PC-9 (cell line): Measurements from ENCODE around the gene RAB11FIP4. TPM values are rescaled to one million over a fixed set of nuclear protein-coding genes. Genes with fewer than 3 reads are reported as not detected.

ENCODE experiments used
- BruUV-seq: library from RNA; stranded (reverse); fragments of 400-500 nt; replicated peaks from 2 replicates; lab custom pipeline; 2021; lab: Mats Ljungman, UMichigan
- CTCF ChIA-PET: fragments of 300-600 bp; sonication (Branson Sonifier 250); formaldehyde crosslinking; loops from one replicate; lab custom pipeline; 2022; ENCODE audit warnings: antibody characterized with exemption; lab: Charles Lee
- POLR2A ChIA-PET: fragments of 300-600 bp; sonication (Branson Sonifier 250); formaldehyde crosslinking; loops from one replicate; lab custom pipeline; 2022; ENCODE audit warnings: antibody characterized with exemption; ENCODE audit not compliant: unreplicated experiment; lab: Charles Lee
- DNase-seq, 2 experiments: peaks; one replicate each; pipeline versions ENCODE4 v3.0.0 to v3.0.0-alpha.2; 2015 to 2022; ENCODE audit warnings: mixed read lengths in 1 of 2
- H2AFZ ChIP-seq: fragments of 200-600 bp; sonication (generic); 2 replicates; pipeline ENCODE4 v1.8.1; 2017; ENCODE audit warnings: antibody characterized with exemption
- H3F3A ChIP-seq: fragments of 200-600 bp; sonication (generic); 2 replicates; pipeline ENCODE4 v1.8.1; 2017; ENCODE audit warnings: antibody characterized with exemption, mild to moderate bottlenecking, low read depth; ENCODE audit not compliant: insufficient read depth
- H3K27ac ChIP-seq: fragments of 200-600 bp; sonication (generic); 2 replicates; pipeline ENCODE4 v1.6.1; 2016; ENCODE audit warnings: mixed run types
- H3K27me3 ChIP-seq: fragments of 200-600 bp; sonication (generic); 2 replicates; pipeline ENCODE4 v1.6.1; 2016; ENCODE audit warnings: low read depth, mixed run types; ENCODE audit not compliant: insufficient read depth
- H3K36me3 ChIP-seq: fragments of 200-600 bp; sonication (generic); 2 replicates; pipeline ENCODE4 v1.6.1; 2016; ENCODE audit warnings: low read depth, mixed run types
- H3K4me1 ChIP-seq: fragments of 200-600 bp; sonication (generic); replicated peaks from 2 replicates; pipeline ENCODE4 v1.6.1; 2016; ENCODE audit warnings: mixed run types; ENCODE audit not compliant: insufficient read depth
- H3K4me2 ChIP-seq: fragments of 200-600 bp; sonication (generic); 2 replicates; pipeline ENCODE4 v1.6.1; 2017; ENCODE audit warnings: mixed run types
- H3K4me3 ChIP-seq: fragments of 200-600 bp; sonication (generic); 2 replicates; pipeline ENCODE4 v1.6.1; 2016; ENCODE audit warnings: mixed run types
- H3K79me2 ChIP-seq: fragments of 200-600 bp; sonication (generic); 2 replicates; pipeline ENCODE4 v1.6.1; 2017; ENCODE audit warnings: low read depth, mixed run types
- H3K9me2 ChIP-seq: fragments of 200-600 bp; sonication (generic); 2 replicates; pipeline ENCODE4 v1.8.1; 2017; ENCODE audit warnings: mild to moderate bottlenecking; ENCODE audit not compliant: insufficient read depth
- H3K9me3 ChIP-seq: fragments of 200-600 bp; sonication (generic); 2 replicates; pipeline ENCODE4 v1.8.1; 2016; ENCODE audit warnings: low read depth; ENCODE audit not compliant: insufficient read depth
- H4K20me1 ChIP-seq: fragments of 200-600 bp; sonication (generic); 2 replicates; pipeline ENCODE4 v1.8.1; 2017; ENCODE audit not compliant: insufficient read depth
- EZH2 ChIP-seq: fragments of 200-600 bp; sonication (generic); IDR thresholded peaks from 2 replicates; pipeline ENCODE4 v1.8.0; 2017; ENCODE audit warnings: antibody characterized with exemption, low read depth
- intact Hi-C: fragments of 100-400 bp; cut with micrococcal nuclease; formaldehyde crosslinking; loops from one replicate; pipeline ENCODE4 v1.10.0; 2022; ENCODE audit not compliant: unreplicated experiment
- total RNA-seq: library from RNA; stranded (reverse); gene quantifications from 2 replicates; pipeline ENCODE4 v1.2.3, GENCODE V29; 2021
- TF ChIP-seq, protein P1 (sequence below): fragments of 200-600 bp; sonication (generic); conservative IDR thresholded peaks from 2 replicates; pipeline ENCODE4 v1.6.1; 2017; ENCODE audit warnings: mixed run types, antibody characterized with exemption, mild to moderate bottlenecking, moderate library complexity

The RAB11FIP4 gene
- total RNA-seq, 1 experiment from 2014 or later = 22.9 TPM

- Histone ChIP-seq H3K9me2 (no peaks in the 10 kb centered on the region), H3K4me1 (no peaks in the 10 kb centered on the region), H3K4me3 (no peak overlapping the region), H3K4me2 (no peak overlapping the region), H3K36me3 (peaks cover 5% of the 10 kb centered on the region), H4K20me1 (no peaks in the 10 kb centered on the region), H2AFZ (no peak overlapping the region), H3K79me2 (no peaks in the 10 kb centered on the region), H3K27ac (no peak overlapping the region), H3F3A (peaks cover 4% of the 10 kb centered on the region; the same call in 1 of the 2 replicates), H3K9me3 (no peaks in the 10 kb centered on the region), H3K27me3 (no peaks in the 10 kb centered on the region)
- TF ChIP-seq, protein P1, sequence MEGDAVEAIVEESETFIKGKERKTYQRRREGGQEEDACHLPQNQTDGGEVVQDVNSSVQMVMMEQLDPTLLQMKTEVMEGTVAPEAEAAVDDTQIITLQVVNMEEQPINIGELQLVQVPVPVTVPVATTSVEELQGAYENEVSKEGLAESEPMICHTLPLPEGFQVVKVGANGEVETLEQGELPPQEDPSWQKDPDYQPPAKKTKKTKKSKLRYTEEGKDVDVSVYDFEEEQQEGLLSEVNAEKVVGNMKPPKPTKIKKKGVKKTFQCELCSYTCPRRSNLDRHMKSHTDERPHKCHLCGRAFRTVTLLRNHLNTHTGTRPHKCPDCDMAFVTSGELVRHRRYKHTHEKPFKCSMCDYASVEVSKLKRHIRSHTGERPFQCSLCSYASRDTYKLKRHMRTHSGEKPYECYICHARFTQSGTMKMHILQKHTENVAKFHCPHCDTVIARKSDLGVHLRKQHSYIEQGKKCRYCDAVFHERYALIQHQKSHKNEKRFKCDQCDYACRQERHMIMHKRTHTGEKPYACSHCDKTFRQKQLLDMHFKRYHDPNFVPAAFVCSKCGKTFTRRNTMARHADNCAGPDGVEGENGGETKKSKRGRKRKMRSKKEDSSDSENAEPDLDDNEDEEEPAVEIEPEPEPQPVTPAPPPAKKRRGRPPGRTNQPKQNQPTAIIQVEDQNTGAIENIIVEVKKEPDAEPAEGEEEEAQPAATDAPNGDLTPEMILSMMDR = no peak
- TF ChIP-seq EZH2 = no peak
- CTCF ChIA-PET = no interaction called here
- BruUV-seq = no TSS peak
- intact Hi-C loops = loop anchor here (5.0 kb wide), 1 partner anchor 467 kb away; the partner anchor contains the start of gene TEFM
- no peak for DNase-seq
- POLR2A ChIA-PET = no interaction called here
Observed at GRCh38 chr17:31374503-31374902, 17.0 kb upstream of the RAB11FIP4 start.

DNA sequence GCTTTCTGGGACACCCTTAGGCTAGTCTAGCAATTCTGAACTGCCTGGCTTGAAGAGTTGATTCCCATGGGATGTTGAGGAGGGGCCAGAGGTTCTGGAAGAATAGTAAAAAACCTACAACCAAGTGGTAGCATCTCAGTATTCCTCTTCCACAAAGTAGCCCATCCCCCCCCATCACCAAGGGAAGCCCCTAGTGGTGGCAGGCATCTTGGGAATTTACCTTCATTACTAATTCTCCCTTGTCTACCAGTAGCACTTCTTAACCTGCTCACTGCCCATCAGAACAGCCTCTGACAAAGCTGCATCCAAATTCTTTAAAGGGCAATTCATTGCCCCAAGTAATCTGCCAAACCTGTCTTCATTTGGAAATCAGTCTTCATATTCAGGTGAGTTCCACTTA lies 12.8 kb upstream of the RAB11FIP4 start:
- Histone ChIP-seq H2AFZ (no peak overlapping the region), H3K4me3 (no peak overlapping the region), H3K36me3 (peaks cover 1% of the 10 kb centered on the region), H3K27me3 (no peaks in the 10 kb centered on the region), H3F3A (peaks cover 5% of the 10 kb centered on the region; the same call in 1 of the 2 replicates), H3K79me2 (no peaks in the 10 kb centered on the region), H3K4me1 (no peaks in the 10 kb centered on the region), H4K20me1 (no peaks in the 10 kb centered on the region; the same call in 1 of the 2 replicates), H3K9me3 (no peaks in the 10 kb centered on the region), H3K27ac (no peak overlapping the region), H3K9me2 (no peaks in the 10 kb centered on the region), H3K4me2 (no peak overlapping the region)
- ChIA-PET POLR2A (no interaction called here), CTCF (no interaction called here)
- intact Hi-C loops = no loop called here
- TF ChIP-seq, protein P1 = no peak
- TF ChIP-seq EZH2 = no peak
- BruUV-seq = no TSS peak
- DNase-seq = no peak

- H3K9me2 ChIP-seq = no peaks in the 10 kb centered on the region
- no peak overlapping the region for H3K27ac ChIP-seq
- H3K4me2 ChIP-seq = no peak overlapping the region
- H3K36me3 ChIP-seq = no peaks in the 10 kb centered on the region; the same call in none of the 2 replicates
- BruUV-seq = no TSS peak
- no peak overlapping the region for H3K4me3 ChIP-seq
- no peaks in the 10 kb centered on the region for H3K79me2 ChIP-seq
- ChIA-PET POLR2A (interaction anchor here (0.6 kb wide), 1 partner anchor 425 kb away, joined by 7 read pairs; no protein-coding TSS in a partner anchor), CTCF (interaction anchor here (0.7 kb wide), 1 partner anchor 48 kb away, joined by 4 read pairs; no protein-coding TSS in a partner anchor)
- no peaks in the 10 kb centered on the region for H3K4me1 ChIP-seq
- no peaks in the 10 kb centered on the region for H3K27me3 ChIP-seq
- TF ChIP-seq, protein P1 = no peak
- TF ChIP-seq EZH2 = no peak
- no peaks in the 10 kb centered on the region for H3K9me3 ChIP-seq
- DNase-seq = no peak
- intact Hi-C loops = no loop called here
- H3F3A ChIP-seq = peaks cover 8% of the 10 kb centered on the region
- no peak overlapping the region for H2AFZ ChIP-seq
- no peaks in the 10 kb centered on the region; the same call in 1 of the 2 replicates for H4K20me1 ChIP-seq
Observed at GRCh38 chr17:31379597-31380205, 11.8 kb upstream of the RAB11FIP4 start.
